SU-DHL-6 (cell line): ENCODE data around the gene EXOC3.

Experiments used
- H2AFZ ChIP-seq: fragments of 200-600 bp; sonication (generic); 2 replicates; pipeline ENCODE4 v1.6.1; 2014; ENCODE audit warnings: low read depth, mild to moderate bottlenecking, moderate library complexity, mixed read lengths, antibody characterized with exemption, low read length; ENCODE audit not compliant: severe bottlenecking
- H3F3A ChIP-seq: fragments of 200-600 bp; shearing (Covaris generic); 2 replicates; pipeline ENCODE4 v1.6.0; 2016; ENCODE audit warnings: antibody characterized with exemption, mild to moderate bottlenecking; ENCODE audit not compliant: insufficient read depth
- H3K27ac ChIP-seq: fragments of 200-600 bp; sonication (generic); 2 replicates; pipeline ENCODE4 v1.5.1; 2016; ENCODE audit warnings: low read depth, mild to moderate bottlenecking, low read length, moderate library complexity, mixed read lengths
- H3K27me3 ChIP-seq: fragments of 200-600 bp; sonication (generic), shearing (Covaris generic); 2 replicates; pipeline ENCODE4 v1.6.0; 2014; ENCODE audit warnings: mild to moderate bottlenecking, low read length
- H3K36me3 ChIP-seq: fragments of 200-600 bp; sonication (generic); 2 replicates; pipeline ENCODE4 v1.6.1; 2014; ENCODE audit warnings: mild to moderate bottlenecking, low read length, mixed read lengths
- H3K4me2 ChIP-seq: fragments of 300-600, 200-600 bp; shearing (Covaris generic), sonication (generic); 2 replicates; pipeline ENCODE4 v1.6.0; 2014; ENCODE audit warnings: low read length, low read depth, mild to moderate bottlenecking; ENCODE audit not compliant: poor library complexity, severe bottlenecking
- H3K4me3 ChIP-seq: fragments of 200-600 bp; sonication (generic); 2 replicates; pipeline ENCODE4 v1.5.1; 2014; ENCODE audit warnings: antibody characterized with exemption, low read length, mild to moderate bottlenecking, mixed read lengths; ENCODE audit not compliant: insufficient read depth, poor library complexity, severe bottlenecking
- H3K79me2 ChIP-seq: fragments of 200-600 bp; sonication (generic); 2 replicates; pipeline ENCODE4 v1.6.1; 2014; ENCODE audit warnings: mild to moderate bottlenecking, low read length, moderate library complexity; ENCODE audit not compliant: insufficient read depth
- H3K9ac ChIP-seq: fragments of 200-600 bp; sonication (generic); 2 replicates; pipeline ENCODE4 v1.7.0; 2014; ENCODE audit warnings: mild to moderate bottlenecking, low read length
- H3K9me2 ChIP-seq: fragments of 200-600 bp; sonication (generic); replicated peaks from 2 replicates; pipeline ENCODE4 v1.6.1; 2014; ENCODE audit warnings: low read length; ENCODE audit not compliant: insufficient read depth
- H3K9me3 ChIP-seq: fragments of 200-600 bp; sonication (generic); 2 replicates; pipeline ENCODE4 v1.6.1; 2014; ENCODE audit warnings: low read length, mixed read lengths; ENCODE audit not compliant: insufficient read depth
- H4K20me1 ChIP-seq: fragments of 200-600 bp; sonication (generic); 2 replicates; pipeline ENCODE4 v1.6.1; 2014; ENCODE audit warnings: low read depth, mild to moderate bottlenecking, antibody characterized with exemption, low read length, moderate library complexity, mixed read lengths
- EZH2phosphoT487 ChIP-seq: fragments of 200-600 bp; sonication (generic), shearing (Covaris generic); conservative IDR thresholded peaks from 2 replicates; pipeline ENCODE4 v1.6.1; 2018; ENCODE audit warnings: mild to moderate bottlenecking, antibody characterized with exemption, low read length, moderate library complexity, mixed read lengths
- TF ChIP-seq, protein P1 (sequence below): fragments of 200-600 bp; sonication (generic); IDR thresholded peaks from one replicate; pipeline ENCODE4 v1.5.1; 2017; ENCODE audit warnings: antibody characterized with exemption, mild to moderate bottlenecking, low read length, moderate library complexity; ENCODE audit not compliant: insufficient read depth, poor library complexity, severe bottlenecking

EXOC3 gene

DNA sequence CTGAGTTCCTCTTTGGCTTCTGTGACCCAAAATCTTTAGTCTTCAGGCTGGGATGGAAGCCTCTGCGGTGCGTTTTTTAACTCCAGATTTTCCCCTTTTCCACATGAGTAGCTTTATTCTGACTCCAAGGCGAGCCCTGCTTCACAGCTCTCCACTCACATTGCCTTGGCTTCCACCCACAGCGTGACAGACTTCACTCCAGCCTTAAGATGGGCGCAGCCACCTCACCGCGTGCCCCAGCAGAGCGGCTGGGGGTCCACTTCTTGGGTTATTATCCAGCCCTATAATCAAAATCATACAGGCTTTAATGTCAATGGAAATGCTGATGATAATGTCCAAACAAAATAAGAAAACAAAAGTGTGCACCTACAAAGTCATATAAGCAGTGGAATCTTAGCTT is 1.2 kb downstream of the EXOC3 start:
- no peaks in the 10 kb centered on the region for H4K20me1 ChIP-seq

DNA sequence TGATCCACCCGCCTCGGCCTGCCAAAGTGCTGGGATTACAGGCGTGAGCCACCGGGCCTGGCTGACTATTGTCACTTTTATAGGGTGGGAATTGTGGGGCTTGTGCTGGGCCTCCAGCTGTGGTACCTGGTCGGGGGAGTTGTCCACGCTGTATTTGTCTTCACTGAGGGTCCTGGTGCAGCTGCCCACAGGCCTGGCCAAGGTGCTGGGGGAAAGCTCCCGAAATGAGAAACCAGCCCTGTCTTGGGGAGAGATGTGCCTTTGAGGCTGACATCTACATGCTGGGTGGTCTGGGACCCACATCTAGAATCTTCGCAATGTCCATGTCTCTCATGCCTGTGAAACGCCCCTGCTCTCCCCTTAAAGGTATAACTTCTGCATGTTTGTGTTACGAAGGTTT is 2.6 kb downstream of the EXOC3 start:
- no peaks in the 10 kb centered on the region for H3K9me2 ChIP-seq
- H3K4me2 ChIP-seq, result no peak overlapping the region
- no peaks in the 10 kb centered on the region for H3F3A ChIP-seq
- H3K9me3 ChIP-seq, result no peaks in the 10 kb centered on the region
- H2AFZ ChIP-seq, result no peak overlapping the region
- peaks cover 12% of the 10 kb centered on the region for H3K79me2 ChIP-seq
- H3K27me3 ChIP-seq, result no peaks in the 10 kb centered on the region
- H3K9ac ChIP-seq, result no peak overlapping the region
- H3K4me3 ChIP-seq, result no peak overlapping the region
- no peaks in the 10 kb centered on the region for H4K20me1 ChIP-seq
- TF ChIP-seq EZH2phosphoT487, result no peak
- TF ChIP-seq, protein P1, sequence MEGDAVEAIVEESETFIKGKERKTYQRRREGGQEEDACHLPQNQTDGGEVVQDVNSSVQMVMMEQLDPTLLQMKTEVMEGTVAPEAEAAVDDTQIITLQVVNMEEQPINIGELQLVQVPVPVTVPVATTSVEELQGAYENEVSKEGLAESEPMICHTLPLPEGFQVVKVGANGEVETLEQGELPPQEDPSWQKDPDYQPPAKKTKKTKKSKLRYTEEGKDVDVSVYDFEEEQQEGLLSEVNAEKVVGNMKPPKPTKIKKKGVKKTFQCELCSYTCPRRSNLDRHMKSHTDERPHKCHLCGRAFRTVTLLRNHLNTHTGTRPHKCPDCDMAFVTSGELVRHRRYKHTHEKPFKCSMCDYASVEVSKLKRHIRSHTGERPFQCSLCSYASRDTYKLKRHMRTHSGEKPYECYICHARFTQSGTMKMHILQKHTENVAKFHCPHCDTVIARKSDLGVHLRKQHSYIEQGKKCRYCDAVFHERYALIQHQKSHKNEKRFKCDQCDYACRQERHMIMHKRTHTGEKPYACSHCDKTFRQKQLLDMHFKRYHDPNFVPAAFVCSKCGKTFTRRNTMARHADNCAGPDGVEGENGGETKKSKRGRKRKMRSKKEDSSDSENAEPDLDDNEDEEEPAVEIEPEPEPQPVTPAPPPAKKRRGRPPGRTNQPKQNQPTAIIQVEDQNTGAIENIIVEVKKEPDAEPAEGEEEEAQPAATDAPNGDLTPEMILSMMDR, result no peak
- peaks cover 9% of the 10 kb centered on the region; the same call in 1 of the 2 replicates for H3K36me3 ChIP-seq
- no peak overlapping the region for H3K27ac ChIP-seq

More for the DNA sequence above, 1.2 kb downstream of the EXOC3 start:
- H3K27ac ChIP-seq, result no peak overlapping the region
- H2AFZ ChIP-seq, result no peak overlapping the region
- no peaks in the 10 kb centered on the region for H3F3A ChIP-seq
- H3K9me2 ChIP-seq, result no peaks in the 10 kb centered on the region
- peak overlapping the region; percentile 59 for H3K4me2 ChIP-seq
- no peak overlapping the region for H3K4me3 ChIP-seq
- TF ChIP-seq, protein P1, result no peak
- H3K9me3 ChIP-seq, result no peaks in the 10 kb centered on the region
- H3K36me3 ChIP-seq, result no peaks in the 10 kb centered on the region
- no peaks in the 10 kb centered on the region for H3K27me3 ChIP-seq
- no peak overlapping the region for H3K9ac ChIP-seq
- peaks cover 12% of the 10 kb centered on the region for H3K79me2 ChIP-seq

DNA sequence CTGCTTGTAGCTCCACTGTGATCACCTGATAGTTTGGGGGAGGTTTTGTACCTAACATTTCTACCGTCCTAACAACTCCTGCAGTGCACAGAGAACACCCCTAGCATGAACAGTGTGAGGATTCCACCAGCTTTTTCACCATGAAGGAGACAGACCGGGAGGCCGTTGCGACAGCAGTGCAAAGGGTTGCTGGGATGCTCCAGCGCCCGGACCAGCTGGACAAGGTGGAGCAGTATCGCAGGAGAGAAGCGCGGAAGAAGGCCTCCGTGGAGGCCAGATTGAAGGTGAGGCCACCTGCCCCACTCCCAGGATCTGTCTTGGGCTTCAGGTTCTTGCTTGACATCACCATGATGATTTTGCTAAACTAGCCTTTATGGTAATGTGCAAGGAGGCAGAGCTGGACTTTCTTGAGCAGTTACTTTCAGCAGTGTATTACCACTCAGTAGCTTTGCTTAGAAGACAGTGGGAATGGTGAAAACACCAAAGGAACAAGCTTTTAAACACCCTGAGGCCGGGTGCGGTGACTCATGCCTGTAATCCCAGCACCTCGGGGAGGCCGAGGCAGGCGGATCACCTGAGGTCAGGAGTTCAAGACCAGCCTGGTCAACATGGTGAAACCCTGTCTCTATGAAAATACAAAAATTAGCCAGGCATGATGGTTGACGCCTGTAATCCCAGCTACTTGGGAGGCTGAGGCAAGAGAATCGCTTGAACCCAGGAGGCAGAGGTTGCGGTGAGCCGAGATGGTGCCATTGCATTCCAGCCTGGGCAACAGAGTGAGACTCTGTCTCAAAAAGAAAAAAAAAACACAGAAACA is 3.3 kb downstream of the EXOC3 start:
- Histone ChIP-seq H3K4me3 (no peak overlapping the region), H2AFZ (no peak overlapping the region), H3K9me3 (no peaks in the 10 kb centered on the region), H3K9ac (no peak overlapping the region), H4K20me1 (no peaks in the 10 kb centered on the region), H3K27me3 (no peaks in the 10 kb centered on the region), H3K36me3 (peaks cover 15% of the 10 kb centered on the region), H3F3A (no peaks in the 10 kb centered on the region), H3K4me2 (no peak overlapping the region), H3K27ac (no peak overlapping the region), H3K9me2 (no peaks in the 10 kb centered on the region), H3K79me2 (peaks cover 12% of the 10 kb centered on the region)
- TF ChIP-seq, protein P1, result no peak
- TF ChIP-seq EZH2phosphoT487, result no peak
